ENCODE measurements around the gene CASP12.

DNA sequence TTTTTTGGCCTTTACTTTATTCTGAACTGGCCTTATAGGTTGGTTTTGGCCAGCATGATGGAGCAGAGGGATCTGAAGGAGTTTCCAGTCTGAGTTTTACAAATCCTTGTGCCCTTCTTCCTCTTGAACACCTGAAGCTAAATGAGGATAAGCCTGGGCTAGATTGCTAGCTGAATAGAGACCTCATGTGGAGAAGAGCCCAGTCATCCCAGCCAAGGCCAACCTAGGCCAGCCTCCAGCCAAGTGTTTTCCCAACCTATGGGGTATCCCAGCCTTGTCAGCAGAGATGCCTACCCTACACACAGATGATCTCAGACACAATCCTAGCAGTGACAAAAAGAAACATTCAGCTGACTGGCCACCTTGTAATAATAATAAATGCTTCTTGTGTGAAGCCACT lies 966 bp upstream of the CASP12 start:
- TF ChIP-seq ZFP3 (CRISPR knock-in tag; IDR thresholded peaks at IDR 0.05) (no peak), ESRRG (CRISPR knock-in tag; IDR thresholded peaks at IDR 0.05) (no peak), RARB (CRISPR knock-in tag; IDR thresholded peaks at IDR 0.05) (no peak), PPARA (CRISPR knock-in tag; IDR thresholded peaks at IDR 0.05; ENCODE audit: borderline replicate concordance) (no peak), ISL1 (CRISPR knock-in tag; IDR thresholded peaks at IDR 0.05) (no peak), BACH2 (CRISPR knock-in tag; IDR thresholded peaks at IDR 0.05; ENCODE audit: borderline replicate concordance) (no peak), ZC3H10 (CRISPR knock-in tag; IDR thresholded peaks at IDR 0.05) (no peak), GLIS3 (CRISPR knock-in tag; IDR thresholded peaks at IDR 0.05) (no peak), CSDC2 (CRISPR knock-in tag; IDR thresholded peaks at IDR 0.05) (no peak), ZFP30 (CRISPR knock-in tag; IDR thresholded peaks at IDR 0.05) (no peak), ARNTL (CRISPR knock-in tag; IDR thresholded peaks at IDR 0.05; ENCODE audit: borderline replicate concordance, low read depth) (no peak)
- TF ChIP-seq, protein P1, sequence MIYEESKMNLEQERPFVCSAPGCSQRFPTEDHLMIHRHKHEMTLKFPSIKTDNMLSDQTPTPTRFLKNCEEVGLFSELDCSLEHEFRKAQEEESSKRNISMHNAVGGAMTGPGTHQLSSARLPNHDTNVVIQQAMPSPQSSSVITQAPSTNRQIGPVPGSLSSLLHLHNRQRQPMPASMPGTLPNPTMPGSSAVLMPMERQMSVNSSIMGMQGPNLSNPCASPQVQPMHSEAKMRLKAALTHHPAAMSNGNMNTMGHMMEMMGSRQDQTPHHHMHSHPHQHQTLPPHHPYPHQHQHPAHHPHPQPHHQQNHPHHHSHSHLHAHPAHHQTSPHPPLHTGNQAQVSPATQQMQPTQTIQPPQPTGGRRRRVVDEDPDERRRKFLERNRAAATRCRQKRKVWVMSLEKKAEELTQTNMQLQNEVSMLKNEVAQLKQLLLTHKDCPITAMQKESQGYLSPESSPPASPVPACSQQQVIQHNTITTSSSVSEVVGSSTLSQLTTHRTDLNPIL (CRISPR knock-in tag; IDR thresholded peaks at IDR 0.05; ENCODE audit: low read depth) = no peak
- TF ChIP-seq, protein P2, sequence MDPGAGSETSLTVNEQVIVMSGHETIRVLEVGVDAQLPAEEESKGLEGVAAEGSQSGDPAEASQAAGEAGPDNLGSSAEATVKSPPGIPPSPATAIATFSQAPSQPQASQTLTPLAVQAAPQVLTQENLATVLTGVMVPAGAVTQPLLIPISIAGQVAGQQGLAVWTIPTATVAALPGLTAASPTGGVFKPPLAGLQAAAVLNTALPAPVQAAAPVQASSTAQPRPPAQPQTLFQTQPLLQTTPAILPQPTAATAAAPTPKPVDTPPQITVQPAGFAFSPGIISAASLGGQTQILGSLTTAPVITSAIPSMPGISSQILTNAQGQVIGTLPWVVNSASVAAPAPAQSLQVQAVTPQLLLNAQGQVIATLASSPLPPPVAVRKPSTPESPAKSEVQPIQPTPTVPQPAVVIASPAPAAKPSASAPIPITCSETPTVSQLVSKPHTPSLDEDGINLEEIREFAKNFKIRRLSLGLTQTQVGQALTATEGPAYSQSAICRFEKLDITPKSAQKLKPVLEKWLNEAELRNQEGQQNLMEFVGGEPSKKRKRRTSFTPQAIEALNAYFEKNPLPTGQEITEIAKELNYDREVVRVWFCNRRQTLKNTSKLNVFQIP (CRISPR knock-in tag; IDR thresholded peaks at IDR 0.05; ENCODE audit: borderline replicate concordance, low read depth) = no peak
- TF ChIP-seq, protein P3, sequence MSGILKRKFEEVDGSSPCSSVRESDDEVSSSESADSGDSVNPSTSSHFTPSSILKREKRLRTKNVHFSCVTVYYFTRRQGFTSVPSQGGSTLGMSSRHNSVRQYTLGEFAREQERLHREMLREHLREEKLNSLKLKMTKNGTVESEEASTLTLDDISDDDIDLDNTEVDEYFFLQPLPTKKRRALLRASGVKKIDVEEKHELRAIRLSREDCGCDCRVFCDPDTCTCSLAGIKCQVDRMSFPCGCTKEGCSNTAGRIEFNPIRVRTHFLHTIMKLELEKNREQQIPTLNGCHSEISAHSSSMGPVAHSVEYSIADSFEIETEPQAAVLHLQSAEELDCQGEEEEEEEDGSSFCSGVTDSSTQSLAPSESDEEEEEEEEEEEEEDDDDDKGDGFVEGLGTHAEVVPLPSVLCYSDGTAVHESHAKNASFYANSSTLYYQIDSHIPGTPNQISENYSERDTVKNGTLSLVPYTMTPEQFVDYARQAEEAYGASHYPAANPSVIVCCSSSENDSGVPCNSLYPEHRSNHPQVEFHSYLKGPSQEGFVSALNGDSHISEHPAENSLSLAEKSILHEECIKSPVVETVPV (CRISPR knock-in tag; IDR thresholded peaks at IDR 0.05) = no peak

All from SK-N-SH treated with all-trans-retinoic acid at 6 μM for 48 hours (cell line).